Heart left ventricle (tissue), 13 donors: ENCODE measurements around the gene CHMP5.

ENCODE experiments used
- POLR2A ChIP-seq, 2 donors: fragments of 450-650 bp; IDR thresholded peaks; one replicate each; pipeline ENCODE4 v1.6.1; 2017; ENCODE audit warnings: antibody characterized with exemption in 2 of 2, mild to moderate bottlenecking in 2 of 2, moderate library complexity in 2 of 2
- TF ChIP-seq, protein P1 (sequence below), 12 donors: fragments of 200-600 bp; sonication (generic) in 4 of 12; IDR thresholded peaks; one replicate each; pipeline versions ENCODE4 v1.5.0 to v1.8.0; 2018 to 2022; ENCODE audit warnings: antibody characterized with exemption in 12 of 12, mild to moderate bottlenecking in 5 of 12
- donor health status: ischemic (EF 13 %, LVEDD 7.1; RV severe dilation, severe dysfunction).
- donor health status: DM: no; HTN: yes; CAD: no.
- donor health status: DM: no; HTN: no; CAD: no.
- donor health status: ischemic (EF 25% LVEDD 6.9; RV normal size, moderate dysfunction).
- donor health status: ischemic (EF 25% LVEDD 5.7; RV mildly dilated, moderate dysfunction).
- donor health status: ischemic (EF 35%, LVEDD 5.7; RV mildly dilated, moderate dysfunction).
- donor health status: nonischemic (EF 11% LVEDD 7.7; RV severe dilation, severe dysfunction).
- donor health status: DM: yes; HTN: yes; CAD: no.
- donor health status: PGD.
- donor health status: ischemic (EF 29% LVEDD 5.4; RV normal size, mild dysfunction).
- donor health status: nonischemic (EF 23%, LVEDD 6.1; RV moderate dilation, normal function).

DNA sequence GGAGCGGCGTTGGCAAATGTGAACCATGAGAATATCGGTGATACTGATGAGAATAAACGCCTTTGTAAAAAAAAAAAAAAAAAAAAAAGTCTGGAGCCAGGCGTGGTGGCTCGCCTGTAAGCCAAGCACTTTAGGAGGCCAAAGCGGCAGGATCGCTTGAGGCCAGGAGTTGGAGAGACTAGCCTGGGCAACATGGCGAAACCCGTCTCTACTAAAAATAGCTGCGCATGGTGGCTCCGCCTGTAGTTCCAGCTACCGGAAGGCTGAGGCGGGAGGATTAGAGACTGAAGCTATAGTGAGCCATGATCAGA lies 25.0 kb downstream of the CHMP5 start:
- TF ChIP-seq, protein P1, sequence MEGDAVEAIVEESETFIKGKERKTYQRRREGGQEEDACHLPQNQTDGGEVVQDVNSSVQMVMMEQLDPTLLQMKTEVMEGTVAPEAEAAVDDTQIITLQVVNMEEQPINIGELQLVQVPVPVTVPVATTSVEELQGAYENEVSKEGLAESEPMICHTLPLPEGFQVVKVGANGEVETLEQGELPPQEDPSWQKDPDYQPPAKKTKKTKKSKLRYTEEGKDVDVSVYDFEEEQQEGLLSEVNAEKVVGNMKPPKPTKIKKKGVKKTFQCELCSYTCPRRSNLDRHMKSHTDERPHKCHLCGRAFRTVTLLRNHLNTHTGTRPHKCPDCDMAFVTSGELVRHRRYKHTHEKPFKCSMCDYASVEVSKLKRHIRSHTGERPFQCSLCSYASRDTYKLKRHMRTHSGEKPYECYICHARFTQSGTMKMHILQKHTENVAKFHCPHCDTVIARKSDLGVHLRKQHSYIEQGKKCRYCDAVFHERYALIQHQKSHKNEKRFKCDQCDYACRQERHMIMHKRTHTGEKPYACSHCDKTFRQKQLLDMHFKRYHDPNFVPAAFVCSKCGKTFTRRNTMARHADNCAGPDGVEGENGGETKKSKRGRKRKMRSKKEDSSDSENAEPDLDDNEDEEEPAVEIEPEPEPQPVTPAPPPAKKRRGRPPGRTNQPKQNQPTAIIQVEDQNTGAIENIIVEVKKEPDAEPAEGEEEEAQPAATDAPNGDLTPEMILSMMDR (IDR thresholded peaks at IDR 0.05), result no peak
- no peak for TF ChIP-seq POLR2A (IDR thresholded peaks at IDR 0.05)
